Stomach (tissue), 4 donors: ENCODE data around the gene GZMB.

Experiments used
- POLR2A ChIP-seq, 4 donors: fragments of 450-650 bp; IDR thresholded peaks; one replicate each; pipeline ENCODE4 v1.6.1; 2016; ENCODE audit warnings: antibody characterized with exemption in 4 of 4, control low read depth in 2 of 4, mild to moderate bottlenecking in 1 of 4, moderate library complexity in 1 of 4
- POLR2AphosphoS5 ChIP-seq, 3 donors: sonication (generic); formaldehyde crosslinking; IDR thresholded peaks; one replicate each; pipeline ENCODE4 v1.6.1; 2016; ENCODE audit warnings: antibody characterized with exemption in 3 of 3
- TF ChIP-seq, protein P1 (sequence below), 7 experiments: fragments of 450-650 bp in 4 of 7; fragments of 200-600 bp in 3 of 7; sonication (generic) in 3 of 7; IDR thresholded peaks; one replicate each; pipeline ENCODE4 v1.5.1; 2016 to 2019; ENCODE audit warnings: antibody characterized with exemption in 7 of 7, control low read depth in 2 of 7, mild to moderate bottlenecking in 1 of 7

DNA sequence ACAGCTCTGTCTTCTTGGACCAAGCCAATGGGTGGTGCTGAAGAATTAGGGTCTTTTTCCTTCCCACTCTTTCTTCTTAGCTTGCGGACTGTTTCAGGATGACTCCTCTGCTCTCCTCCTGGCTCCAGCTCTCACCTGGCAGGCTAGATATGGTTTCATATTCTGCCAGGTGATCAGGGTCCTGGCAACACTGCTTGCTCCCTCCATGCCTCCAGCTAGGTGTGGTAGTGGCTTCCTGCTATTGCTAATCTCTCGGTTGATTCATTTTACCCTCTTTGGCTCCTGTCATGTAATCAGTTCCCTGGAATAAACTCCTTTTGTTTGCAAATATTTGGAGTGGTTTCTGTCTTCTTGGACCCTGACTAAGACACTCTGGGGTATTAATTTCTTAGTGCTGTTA, 20.2 kb downstream of the GZMB start:
- TF ChIP-seq, protein P1, sequence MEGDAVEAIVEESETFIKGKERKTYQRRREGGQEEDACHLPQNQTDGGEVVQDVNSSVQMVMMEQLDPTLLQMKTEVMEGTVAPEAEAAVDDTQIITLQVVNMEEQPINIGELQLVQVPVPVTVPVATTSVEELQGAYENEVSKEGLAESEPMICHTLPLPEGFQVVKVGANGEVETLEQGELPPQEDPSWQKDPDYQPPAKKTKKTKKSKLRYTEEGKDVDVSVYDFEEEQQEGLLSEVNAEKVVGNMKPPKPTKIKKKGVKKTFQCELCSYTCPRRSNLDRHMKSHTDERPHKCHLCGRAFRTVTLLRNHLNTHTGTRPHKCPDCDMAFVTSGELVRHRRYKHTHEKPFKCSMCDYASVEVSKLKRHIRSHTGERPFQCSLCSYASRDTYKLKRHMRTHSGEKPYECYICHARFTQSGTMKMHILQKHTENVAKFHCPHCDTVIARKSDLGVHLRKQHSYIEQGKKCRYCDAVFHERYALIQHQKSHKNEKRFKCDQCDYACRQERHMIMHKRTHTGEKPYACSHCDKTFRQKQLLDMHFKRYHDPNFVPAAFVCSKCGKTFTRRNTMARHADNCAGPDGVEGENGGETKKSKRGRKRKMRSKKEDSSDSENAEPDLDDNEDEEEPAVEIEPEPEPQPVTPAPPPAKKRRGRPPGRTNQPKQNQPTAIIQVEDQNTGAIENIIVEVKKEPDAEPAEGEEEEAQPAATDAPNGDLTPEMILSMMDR (IDR thresholded peaks at IDR 0.05): no peak
- TF ChIP-seq POLR2A (IDR thresholded peaks at IDR 0.05) (no peak), POLR2AphosphoS5 (IDR thresholded peaks at IDR 0.05) (no peak)
